SU-DHL-6 (cell line): ENCODE data around the gene USP54.
A peak's percentile ranks its signal among the peaks of the same experiment; 100 is the strongest.

Experiments
- H2AFZ ChIP-seq: fragments of 200-600 bp; sonication (generic); 2 replicates; pipeline ENCODE4 v1.6.1; 2014; ENCODE audit warnings: low read depth, mild to moderate bottlenecking, moderate library complexity, mixed read lengths, antibody characterized with exemption, low read length; ENCODE audit not compliant: severe bottlenecking
- H3F3A ChIP-seq: fragments of 200-600 bp; shearing (Covaris generic); 2 replicates; pipeline ENCODE4 v1.6.0; 2016; ENCODE audit warnings: antibody characterized with exemption, mild to moderate bottlenecking; ENCODE audit not compliant: insufficient read depth
- H3K27ac ChIP-seq: fragments of 200-600 bp; sonication (generic); 2 replicates; pipeline ENCODE4 v1.5.1; 2016; ENCODE audit warnings: low read depth, mild to moderate bottlenecking, low read length, moderate library complexity, mixed read lengths
- H3K27me3 ChIP-seq: fragments of 200-600 bp; sonication (generic), shearing (Covaris generic); 2 replicates; pipeline ENCODE4 v1.6.0; 2014; ENCODE audit warnings: mild to moderate bottlenecking, low read length
- H3K36me3 ChIP-seq: fragments of 200-600 bp; sonication (generic); 2 replicates; pipeline ENCODE4 v1.6.1; 2014; ENCODE audit warnings: mild to moderate bottlenecking, low read length, mixed read lengths
- H3K4me2 ChIP-seq: fragments of 300-600, 200-600 bp; shearing (Covaris generic), sonication (generic); 2 replicates; pipeline ENCODE4 v1.6.0; 2014; ENCODE audit warnings: low read length, low read depth, mild to moderate bottlenecking; ENCODE audit not compliant: poor library complexity, severe bottlenecking
- H3K4me3 ChIP-seq: fragments of 200-600 bp; sonication (generic); 2 replicates; pipeline ENCODE4 v1.5.1; 2014; ENCODE audit warnings: antibody characterized with exemption, low read length, mild to moderate bottlenecking, mixed read lengths; ENCODE audit not compliant: insufficient read depth, poor library complexity, severe bottlenecking
- H3K79me2 ChIP-seq: fragments of 200-600 bp; sonication (generic); 2 replicates; pipeline ENCODE4 v1.6.1; 2014; ENCODE audit warnings: mild to moderate bottlenecking, low read length, moderate library complexity; ENCODE audit not compliant: insufficient read depth
- H3K9ac ChIP-seq: fragments of 200-600 bp; sonication (generic); 2 replicates; pipeline ENCODE4 v1.7.0; 2014; ENCODE audit warnings: mild to moderate bottlenecking, low read length
- H3K9me2 ChIP-seq: fragments of 200-600 bp; sonication (generic); replicated peaks from 2 replicates; pipeline ENCODE4 v1.6.1; 2014; ENCODE audit warnings: low read length; ENCODE audit not compliant: insufficient read depth
- H3K9me3 ChIP-seq: fragments of 200-600 bp; sonication (generic); 2 replicates; pipeline ENCODE4 v1.6.1; 2014; ENCODE audit warnings: low read length, mixed read lengths; ENCODE audit not compliant: insufficient read depth
- H4K20me1 ChIP-seq: fragments of 200-600 bp; sonication (generic); 2 replicates; pipeline ENCODE4 v1.6.1; 2014; ENCODE audit warnings: low read depth, mild to moderate bottlenecking, antibody characterized with exemption, low read length, moderate library complexity, mixed read lengths
- CTCF ChIP-seq: fragments of 200-600 bp; sonication (generic); IDR thresholded peaks from one replicate; pipeline ENCODE4 v1.5.1; 2017; ENCODE audit warnings: antibody characterized with exemption, mild to moderate bottlenecking, low read length, moderate library complexity; ENCODE audit not compliant: insufficient read depth, poor library complexity, severe bottlenecking
- EZH2phosphoT487 ChIP-seq: fragments of 200-600 bp; sonication (generic), shearing (Covaris generic); conservative IDR thresholded peaks from 2 replicates; pipeline ENCODE4 v1.6.1; 2018; ENCODE audit warnings: mild to moderate bottlenecking, antibody characterized with exemption, low read length, moderate library complexity, mixed read lengths

The USP54 gene

DNA sequence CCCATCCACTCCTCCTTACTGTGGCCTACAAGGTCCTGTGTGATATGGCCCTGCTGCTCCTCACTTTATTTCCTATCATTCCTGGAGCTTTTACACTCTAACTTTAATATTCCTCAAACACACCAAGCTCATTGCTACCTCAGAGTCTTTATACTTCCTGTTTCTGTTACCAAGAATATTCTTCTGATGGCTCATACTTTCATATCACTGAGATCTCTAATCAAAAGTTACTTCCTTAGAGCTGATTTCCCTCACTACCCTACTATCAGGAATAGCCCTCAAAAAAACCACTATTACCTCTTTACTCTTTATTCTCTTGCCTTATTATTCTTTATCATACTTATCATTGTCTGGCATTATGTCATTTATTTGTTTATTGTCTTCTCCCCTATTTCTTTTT lies 89.5 kb downstream of the USP54 start:
- H3K4me2 ChIP-seq, result no peak overlapping the region
- no peak overlapping the region for H3K27ac ChIP-seq
- H3K9ac ChIP-seq, result no peak overlapping the region
- no peaks in the 10 kb centered on the region for H3F3A ChIP-seq
- no peaks in the 10 kb centered on the region for H3K27me3 ChIP-seq
- no peaks in the 10 kb centered on the region for H3K9me2 ChIP-seq
- H3K9me3 ChIP-seq, result no peaks in the 10 kb centered on the region
- H3K79me2 ChIP-seq, result no peaks in the 10 kb centered on the region
- H2AFZ ChIP-seq, result no peak overlapping the region
- H4K20me1 ChIP-seq, result no peaks in the 10 kb centered on the region
- no peak overlapping the region for H3K4me3 ChIP-seq
- TF ChIP-seq EZH2phosphoT487 (no peak), CTCF (no peak)
- no peaks in the 10 kb centered on the region for H3K36me3 ChIP-seq

- no peak overlapping the region for H2AFZ ChIP-seq
- H3K36me3 ChIP-seq, result no peaks in the 10 kb centered on the region
- H3K4me3 ChIP-seq, result no peak overlapping the region
- H3F3A ChIP-seq, result peaks cover 12% of the 10 kb centered on the region; the same call in 1 of the 2 replicates
- H3K27ac ChIP-seq, result no peak overlapping the region
- H3K27me3 ChIP-seq, result no peaks in the 10 kb centered on the region
- H3K9ac ChIP-seq, result no peak overlapping the region
- no peaks in the 10 kb centered on the region for H3K9me3 ChIP-seq
- peaks cover 27% of the 10 kb centered on the region for H3K79me2 ChIP-seq
- H3K9me2 ChIP-seq, result no peaks in the 10 kb centered on the region
- no peak overlapping the region for H3K4me2 ChIP-seq
- H4K20me1 ChIP-seq, result no peaks in the 10 kb centered on the region
- TF ChIP-seq EZH2phosphoT487 (no peak), CTCF (no peak)
Observed at GRCh38 chr10:73497623-73498022, 93.5 kb downstream of the USP54 start.

GRCh38 chr10:73495884-73496674 lies 95.1 kb downstream of the USP54 start, which contains the start of gene PPP3CB:
PPP3CB (minus strand) TSS chr10:73496024; CDS start chr10:73495889, 135 bp downstream.
- Histone ChIP-seq H3K4me3 (peak within 1 kb of the TSS; percentile 83), H3K36me3 (no peaks in the 10 kb centered on the region), H3K9me3 (no peaks in the 10 kb centered on the region), H3K27ac (peak within 1 kb of the TSS; percentile 85), H3K79me2 (peaks cover 42% of the 10 kb centered on the region), H3F3A (peaks cover 12% of the 10 kb centered on the region; the same call in 1 of the 2 replicates), H3K9ac (peak within 1 kb of the TSS; percentile 84), H2AFZ (peak within 1 kb of the TSS; percentile 69), H3K27me3 (no peaks in the 10 kb centered on the region), H3K4me2 (peak within 1 kb of the TSS; percentile 96), H3K9me2 (no peaks in the 10 kb centered on the region), H4K20me1 (no peaks in the 10 kb centered on the region)
- no peak for TF ChIP-seq CTCF
- TF ChIP-seq EZH2phosphoT487, result no peak
